ENCODE results near the gene MED15. TPM values are rescaled to one million over a fixed set of nuclear protein-coding genes. Genes with fewer than 3 reads are reported as not detected.

The MED15 gene
- total and polyA plus RNA-seq, 2 of the 4 experiments (the other 2 are of a cell fraction): 19.0 to 68.8 TPM

GRCh38 chr22:20591295-20591645 lies 83.9 kb downstream of the MED15 start:
- Histone ChIP-seq H2BK15ac (ENCODE audit: low read depth, low read length) (no peak overlapping the region), H3K79me1 (ENCODE audit: low read depth in 1 of 2, low read length in 2 of 2) (no peaks in the 10 kb centered on the region), H3K4me1 (ENCODE audit: control insufficient read depth, insufficient read depth, low read length) (no peaks in the 10 kb centered on the region; the same call in 1 of the 2 replicates), H3K9me1 (ENCODE audit: insufficient read depth, low read length) (no peaks in the 10 kb centered on the region), H3K36me3 (ENCODE audit: control insufficient read depth, insufficient read depth, low read length) (peaks cover 18% of the 10 kb centered on the region), H4K91ac (ENCODE audit: insufficient read depth, low read depth, low read length) (no peak overlapping the region), H2AK9ac (replicated peaks; ENCODE audit: low read depth, low read length, poor library complexity) (no peak overlapping the region), H3K9ac (ENCODE audit: low read depth, low read length) (no peak overlapping the region), H3K18ac (ENCODE audit: low read depth, low read length) (no peak overlapping the region), H2AFZ (replicated peaks; ENCODE audit: low read length, poor library complexity) (no peak overlapping the region), H3K14ac (replicated peaks; ENCODE audit: low read depth, low read length) (no peak overlapping the region), H3K27me3 (ENCODE audit: control insufficient read depth, insufficient read depth, low read length) (peaks cover 2% of the 10 kb centered on the region; the same call in 1 of the 2 replicates), H4K8ac (ENCODE audit: low read depth in 2 of 2, low read length in 2 of 2) (no peak overlapping the region), H3K9me3 (ENCODE audit: control insufficient read depth, insufficient read depth, low read length) (no peaks in the 10 kb centered on the region), H3K4me3 (ENCODE audit: insufficient read depth, low read depth, low read length) (no peak overlapping the region), H2BK5ac (ENCODE audit: low read depth, low read length, poor library complexity, severe bottlenecking) (no peak overlapping the region), H3K4ac (ENCODE audit: low read depth, low read length) (no peak overlapping the region), H3K27ac (ENCODE audit: insufficient read depth, low read length) (no peak overlapping the region), H3K23ac (ENCODE audit: low read depth, low read length) (no peak overlapping the region), H2BK120ac (ENCODE audit: low read depth, low read length) (no peak overlapping the region), H3K4me2 (ENCODE audit: low read depth, low read length) (no peak overlapping the region), H4K20me1 (ENCODE audit: insufficient read depth, low read length) (peaks cover 3% of the 10 kb centered on the region; the same call in 1 of the 2 replicates), H2AK5ac (ENCODE audit: low read depth, low read length) (no peak overlapping the region), H4K5ac (ENCODE audit: low read depth, low read length) (no peak overlapping the region), H3K56ac (ENCODE audit: extremely low read depth, insufficient read depth, low read length) (no peak overlapping the region), H2BK20ac (ENCODE audit: low read depth, low read length) (no peak overlapping the region)
- ChIA-PET POLR2A (ENCODE audit: unreplicated experiment) (no interaction called here), CTCF (no interaction called here)
- in situ Hi-C loops (cut with MboI; ENCODE audit: low sequenced_read_pairs): no loop called here
- dilution Hi-C loops (cut with HindIII; ENCODE audit: low sequenced_read_pairs, unreplicated experiment): no loop called here
- DNase-seq: no peak
- no peak for TF ChIP-seq CEBPB (IDR thresholded peaks at IDR 0.05; ENCODE audit: low read depth, low read length)
- no peak for TF ChIP-seq NFE2L2 (IDR thresholded peaks at IDR 0.05; ENCODE audit: low read depth, low read length)
- WGBS, 2 experiments (ENCODE audit: extremely low coverage in 2 of 2, insufficient read length in 1 of 2): 100% methylated on average over 1 of the region's 10 CpGs; no CpG with 5 or more reads in 1 of the 2 experiments
- BruUV-seq (replicated peaks): no TSS peak
- intact Hi-C loops (cut with micrococcal nuclease): no loop called here
- ATAC-seq (ENCODE audit: low read depth): no peak

Data from IMR-90 (cell line).